GM18520 (cell line): ENCODE data around the gene MAL.
A peak's percentile ranks its signal among the peaks of the same experiment; 100 is the strongest.

Experiments used
- ATAC-seq: cut with Tn5 transposase; IDR thresholded peaks from one replicate; pipeline ENCODE4 v1.9.1; 2021; ENCODE audit not compliant: unreplicated experiment

MAL gene

GRCh38 chr2:95015261-95015912, 10.1 kb upstream of the MAL start:
- no peak for ATAC-seq

- ATAC-seq, result no peak
These were observed 8.9 kb upstream of the MAL start for GRCh38 chr2:95016616-95017015.

- no peak for ATAC-seq
These were observed 8.4 kb upstream of the MAL start for GRCh38 chr2:95017071-95017501.

GRCh38 chr2:95017836-95018235, 7.7 kb upstream of the MAL start:
- ATAC-seq, result no peak

- ATAC-seq, result no peak
These were observed 7.2 kb upstream of the MAL start for GRCh38 chr2:95018301-95018700.

- no peak for ATAC-seq
These were observed 6.5 kb upstream of the MAL start for GRCh38 chr2:95018861-95019550.

GRCh38 chr2:95019572-95019971, 5.9 kb upstream of the MAL start:
- no peak for ATAC-seq

- ATAC-seq, result no peak
These were observed 5.1 kb upstream of the MAL start for GRCh38 chr2:95020275-95021022.

GRCh38 chr2:95021023-95021416, 4.5 kb upstream of the MAL start:
- ATAC-seq, result no peak

- ATAC-seq, result no peak
These were observed 3.7 kb upstream of the MAL start for GRCh38 chr2:95021847-95022246.

- peak; percentile 93 for ATAC-seq
These were observed 2.9 kb upstream of the MAL start for GRCh38 chr2:95022309-95023221.

- no peak for ATAC-seq
These were observed 2.3 kb upstream of the MAL start for GRCh38 chr2:95023222-95023597.

GRCh38 chr2:95024371-95024770, 1.1 kb upstream of the MAL start:
- ATAC-seq, result no peak

GRCh38 chr2:95024960-95025405, 525 bp upstream of the MAL start:
- ATAC-seq, result no peak

- ATAC-seq, result no peak
These were observed 1.2 kb downstream of the MAL start for GRCh38 chr2:95026471-95027368.

GRCh38 chr2:95027369-95027720, 1.8 kb downstream of the MAL start:
- no peak for ATAC-seq

GRCh38 chr2:95029898-95030341, 4.4 kb downstream of the MAL start:
- ATAC-seq, result no peak

- ATAC-seq, result no peak
These were observed 5.0 kb downstream of the MAL start for GRCh38 chr2:95030496-95030895.

- no peak for ATAC-seq
These were observed 5.7 kb downstream of the MAL start for GRCh38 chr2:95031076-95031725.

GRCh38 chr2:95031726-95032116, 6.2 kb downstream of the MAL start:
- no peak for ATAC-seq
